Hepatocyte (in vitro differentiated cells): Measurements from ENCODE around the gene OR13G1. TPM values are rescaled to one million over a fixed set of nuclear protein-coding genes. Genes with fewer than 3 reads are reported as not detected.
A peak's percentile ranks its signal among the peaks of the same experiment; 100 is the strongest.
"Not testable (repeated sequence)": the region's sequence is repeated elsewhere in the genome, so short reads cannot be mapped to it uniquely, and the experiment has no call there.

Source experiments
- DNase-seq: peaks from one replicate; pipeline ENCODE4 v3.0.0-alpha.2; 2016; ENCODE audit warnings: low spot score
- H2AFZ ChIP-seq: fragments of 200-600 bp; sonication (generic); 2 replicates; pipeline ENCODE4 v1.6.0; 2016; ENCODE audit warnings: antibody characterized with exemption, mild to moderate bottlenecking
- H3K27ac ChIP-seq: fragments of 200-600 bp; sonication (generic); 2 replicates; pipeline ENCODE4 v1.5.1; 2016; ENCODE audit warnings: mild to moderate bottlenecking
- H3K27me3 ChIP-seq: fragments of 200-600 bp; sonication (generic); 2 replicates; pipeline ENCODE4 v1.6.1; 2016
- H3K36me3 ChIP-seq: fragments of 200-600 bp; sonication (generic); replicated peaks from 2 replicates; pipeline ENCODE4 v1.5.1; 2016; ENCODE audit warnings: low read depth; ENCODE audit not compliant: insufficient read depth
- H3K4me1 ChIP-seq: fragments of 200-600 bp; sonication (generic); 2 replicates; pipeline ENCODE4 v1.5.1; 2016; ENCODE audit warnings: mild to moderate bottlenecking, moderate library complexity; ENCODE audit not compliant: insufficient read depth
- H3K4me2 ChIP-seq: fragments of 200-600 bp; sonication (generic); 2 replicates; pipeline ENCODE4 v1.6.0; 2016
- H3K4me3 ChIP-seq: fragments of 200-600 bp; sonication (generic); 2 replicates; pipeline ENCODE4 v1.5.1; 2016; ENCODE audit warnings: mild to moderate bottlenecking
- H3K79me2 ChIP-seq: fragments of 200-600 bp; sonication (generic); 2 replicates; pipeline ENCODE4 v1.6.0; 2017; ENCODE audit warnings: mild to moderate bottlenecking
- H3K9me2 ChIP-seq: fragments of 200-600 bp; sonication (generic); replicated peaks from 2 replicates; pipeline ENCODE4 v1.6.0; 2017; ENCODE audit warnings: mild to moderate bottlenecking; ENCODE audit not compliant: insufficient read depth
- H3K9me3 ChIP-seq: fragments of 200-600 bp; sonication (generic); 2 replicates; pipeline ENCODE4 v1.5.1; 2016; ENCODE audit warnings: low read depth, mild to moderate bottlenecking
- H4K20me1 ChIP-seq: fragments of 200-600 bp; sonication (generic); 2 replicates; pipeline ENCODE4 v1.6.0; 2016; ENCODE audit warnings: mild to moderate bottlenecking; ENCODE audit not compliant: insufficient read depth, poor library complexity, severe bottlenecking
- EZH2 ChIP-seq: fragments of 200-600 bp; sonication (generic); IDR thresholded peaks from 2 replicates; pipeline ENCODE4 v1.6.1; 2016; ENCODE audit warnings: antibody characterized with exemption, mild to moderate bottlenecking, borderline replicate concordance
- EZH2phosphoT487 ChIP-seq: fragments of 200-600 bp; sonication (generic); IDR thresholded peaks from one replicate; pipeline ENCODE4 v1.6.1; 2018; ENCODE audit warnings: antibody characterized with exemption, mild to moderate bottlenecking, low read depth, moderate library complexity; ENCODE audit not compliant: unreplicated experiment, severe bottlenecking
- whole genome bisulfite sequencing: methylation state at CpG from one replicate; pipeline ENCODE4 v1.1.6; 2016; ENCODE audit warnings: low lambda C conversion rate; ENCODE audit errors: missing lambda C conversion rate; 5-methylcytosine and 5-hydroxymethylcytosine counted together
- polyA plus RNA-seq: library from polyadenylated mRNA; unstranded; fragments of >200 nt; fragmentation: Nextera tagmentation; extraction: Ambion mirVana; gene quantifications from 2 replicates; pipeline ENCODE4 v1.2.1, GENCODE V29; 2016
- total RNA-seq: library from RNA; depleted of rRNA; stranded (reverse); fragments of >200 nt; gene quantifications from 2 replicates; pipeline ENCODE4 v1.2.3, GENCODE V29; 2014
- TF ChIP-seq, protein P1 (sequence below): fragments of 200-600 bp; sonication (generic); IDR thresholded peaks from 2 replicates; pipeline ENCODE4 v1.5.1; 2016; ENCODE audit warnings: antibody characterized with exemption, mild to moderate bottlenecking; ENCODE audit not compliant: poor library complexity

The OR13G1 gene
- total and polyA plus RNA-seq, 2 experiments from 2014 or later: not detected

DNA sequence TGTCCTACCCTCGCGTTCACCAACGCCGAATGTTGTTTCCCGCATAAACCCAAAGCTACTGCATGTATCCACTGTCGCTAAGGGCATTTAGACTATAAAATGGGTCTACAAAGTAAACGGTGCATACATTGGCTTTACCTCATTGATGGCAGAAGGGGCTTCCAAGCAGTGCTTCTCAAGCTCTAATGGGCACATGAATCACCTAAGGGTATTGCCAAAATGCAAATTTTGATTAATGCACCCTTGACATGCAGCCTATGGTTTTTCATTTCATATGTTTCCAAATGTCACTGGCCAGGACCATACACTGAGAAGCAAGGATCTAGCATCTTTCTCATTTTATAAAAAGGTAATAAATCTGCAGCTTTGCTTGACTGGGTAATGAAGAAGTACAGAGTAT, 34.2 kb upstream of the OR13G1 start:
- no peak overlapping the region for H3K4me2 ChIP-seq
- H3K27ac ChIP-seq: no peak overlapping the region
- H3K4me1 ChIP-seq: no peaks in the 10 kb centered on the region
- H3K9me3 ChIP-seq: no peaks in the 10 kb centered on the region
- H3K79me2 ChIP-seq: no peaks in the 10 kb centered on the region
- H3K9me2 ChIP-seq: no peaks in the 10 kb centered on the region
- TF ChIP-seq, protein P1, sequence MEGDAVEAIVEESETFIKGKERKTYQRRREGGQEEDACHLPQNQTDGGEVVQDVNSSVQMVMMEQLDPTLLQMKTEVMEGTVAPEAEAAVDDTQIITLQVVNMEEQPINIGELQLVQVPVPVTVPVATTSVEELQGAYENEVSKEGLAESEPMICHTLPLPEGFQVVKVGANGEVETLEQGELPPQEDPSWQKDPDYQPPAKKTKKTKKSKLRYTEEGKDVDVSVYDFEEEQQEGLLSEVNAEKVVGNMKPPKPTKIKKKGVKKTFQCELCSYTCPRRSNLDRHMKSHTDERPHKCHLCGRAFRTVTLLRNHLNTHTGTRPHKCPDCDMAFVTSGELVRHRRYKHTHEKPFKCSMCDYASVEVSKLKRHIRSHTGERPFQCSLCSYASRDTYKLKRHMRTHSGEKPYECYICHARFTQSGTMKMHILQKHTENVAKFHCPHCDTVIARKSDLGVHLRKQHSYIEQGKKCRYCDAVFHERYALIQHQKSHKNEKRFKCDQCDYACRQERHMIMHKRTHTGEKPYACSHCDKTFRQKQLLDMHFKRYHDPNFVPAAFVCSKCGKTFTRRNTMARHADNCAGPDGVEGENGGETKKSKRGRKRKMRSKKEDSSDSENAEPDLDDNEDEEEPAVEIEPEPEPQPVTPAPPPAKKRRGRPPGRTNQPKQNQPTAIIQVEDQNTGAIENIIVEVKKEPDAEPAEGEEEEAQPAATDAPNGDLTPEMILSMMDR: no peak
- TF ChIP-seq EZH2phosphoT487: no peak
- TF ChIP-seq EZH2: no peak
- no peaks in the 10 kb centered on the region for H4K20me1 ChIP-seq
- H3K27me3 ChIP-seq: no peaks in the 10 kb centered on the region
- no peaks in the 10 kb centered on the region for H3K36me3 ChIP-seq
- no peak overlapping the region for H3K4me3 ChIP-seq
- WGBS: 86% methylated on average over 7 of the region's 7 CpGs
- no peak overlapping the region for H2AFZ ChIP-seq
- no peak for DNase-seq

DNA sequence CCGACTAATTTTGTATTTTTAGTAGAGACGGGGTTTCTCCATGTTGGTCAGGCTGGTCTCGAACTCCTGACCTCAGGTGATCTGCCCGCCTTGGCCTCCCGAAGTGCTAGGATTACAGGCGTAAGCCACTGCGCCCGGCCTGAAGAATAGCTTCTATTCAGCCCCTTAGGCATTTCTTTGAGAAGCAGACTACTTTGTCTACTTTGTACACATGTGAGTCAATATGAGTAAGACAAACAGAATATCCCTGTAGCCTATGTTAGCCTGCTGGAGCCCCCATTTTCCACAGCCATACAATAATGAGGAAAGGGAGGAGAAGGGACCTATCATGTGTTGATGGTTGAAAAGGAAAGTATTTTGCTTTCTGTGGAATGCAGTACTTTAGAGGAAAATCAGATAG, 31.1 kb upstream of the OR13G1 start:
- H3K27me3 ChIP-seq, H3K9me2 ChIP-seq, H3K4me2 ChIP-seq, H3K4me1 ChIP-seq, H3K36me3 ChIP-seq, H4K20me1 ChIP-seq, H3K4me3 ChIP-seq, H2AFZ ChIP-seq, DNase-seq, H3K9me3 ChIP-seq, H3K79me2 ChIP-seq, H3K27ac ChIP-seq: not testable (repeated sequence)
- WGBS: 76% methylated on average over 8 of the region's 8 CpGs

DNA sequence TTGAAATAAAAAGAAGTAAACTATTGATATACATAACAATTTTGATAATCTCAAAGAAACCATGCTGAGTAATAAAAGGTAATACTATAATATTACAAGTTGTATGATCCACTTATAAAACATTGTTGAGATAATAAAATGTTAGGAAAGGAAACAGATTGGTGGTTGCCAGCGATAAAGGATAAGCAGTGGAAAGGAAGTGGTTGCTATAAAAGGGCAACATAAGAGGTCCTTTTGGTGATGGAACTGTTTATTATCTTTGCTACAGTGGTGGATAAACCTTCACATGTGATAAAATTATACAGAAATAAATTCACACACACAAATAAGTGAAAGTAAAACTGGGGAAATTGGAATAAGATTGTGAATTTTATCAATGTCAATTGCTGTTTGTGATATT, 21.8 kb upstream of the OR13G1 start:
- DNase-seq: no peak
- Histone ChIP-seq H3K36me3 (no peaks in the 10 kb centered on the region), H3K27me3 (no peaks in the 10 kb centered on the region), H3K27ac (no peak overlapping the region), H3K4me2 (no peak overlapping the region), H3K4me3 (no peak overlapping the region), H2AFZ (no peak overlapping the region), H3K9me2 (no peaks in the 10 kb centered on the region), H4K20me1 (no peaks in the 10 kb centered on the region), H3K9me3 (no peaks in the 10 kb centered on the region), H3K79me2 (no peaks in the 10 kb centered on the region), H3K4me1 (no peaks in the 10 kb centered on the region)
- TF ChIP-seq EZH2 (no peak), EZH2phosphoT487 (no peak)
- TF ChIP-seq, protein P1: no peak
- WGBS: 95% methylated on average over 1 of the region's 1 CpG

DNA sequence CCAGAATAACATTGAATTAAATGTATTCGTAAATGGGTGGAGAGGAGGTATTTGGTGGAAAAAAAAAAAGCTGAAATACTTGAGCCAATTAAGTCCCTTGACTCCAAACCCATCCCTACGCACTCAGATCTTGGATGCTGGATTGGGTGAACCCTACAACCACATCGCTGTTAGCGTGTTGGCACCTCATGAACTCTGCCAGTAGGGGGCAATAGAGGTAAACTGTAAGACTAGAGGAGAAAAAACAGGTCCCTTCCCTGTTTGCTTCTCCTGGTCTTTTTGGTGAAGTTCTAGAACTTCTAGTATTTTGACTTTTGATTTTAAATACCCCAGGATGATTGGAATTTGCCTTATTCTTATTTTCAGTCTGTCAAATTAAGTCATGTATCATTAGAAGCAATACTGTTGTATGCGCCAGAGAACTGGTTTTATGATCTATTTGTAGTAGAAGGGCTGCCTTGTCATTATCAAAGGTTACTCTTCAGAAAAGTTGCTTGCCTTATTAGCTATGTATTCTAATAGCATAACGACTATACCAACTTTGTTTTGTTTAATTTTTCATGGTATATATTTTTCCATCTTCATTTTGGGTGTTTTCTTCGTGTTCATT, 1.9 kb upstream of the OR13G1 start:
- Histone ChIP-seq H4K20me1 (no peaks in the 10 kb centered on the region), H3K27me3 (no peaks in the 10 kb centered on the region), H3K79me2 (no peaks in the 10 kb centered on the region), H3K4me3 (no peak overlapping the region), H3K9me2 (no peaks in the 10 kb centered on the region), H3K9me3 (no peaks in the 10 kb centered on the region), H3K27ac (no peak overlapping the region), H2AFZ (no peak overlapping the region), H3K4me1 (no peaks in the 10 kb centered on the region), H3K4me2 (no peak overlapping the region), H3K36me3 (no peaks in the 10 kb centered on the region)
- WGBS: 35% methylated on average over 7 of the region's 7 CpGs
- TF ChIP-seq, protein P1: peak; percentile 54
- TF ChIP-seq EZH2phosphoT487 (no peak), EZH2 (no peak)
- peak; percentile 69 for DNase-seq
